ENCODE results near the gene NME2.

Gene NME2

GRCh38 chr17:51142597-51142996, 23.6 kb upstream of the NME2 start:
- Mint-ChIP-seq H3K9me3 (no peaks in the 10 kb centered on the region), H3K4me1 (peaks cover 7% of the 10 kb centered on the region), H3K4me3 (no peak overlapping the region), H3K36me3 (no peaks in the 10 kb centered on the region), H3K27me3 (no peaks in the 10 kb centered on the region), H3K27ac (no peak overlapping the region)

- Mint-ChIP-seq H3K4me1 (peaks cover 7% of the 10 kb centered on the region), H3K36me3 (no peaks in the 10 kb centered on the region), H3K27me3 (no peaks in the 10 kb centered on the region), H3K9me3 (no peaks in the 10 kb centered on the region), H3K4me3 (no peak overlapping the region), H3K27ac (no peak overlapping the region)
These were observed 21.8 kb upstream of the NME2 start for GRCh38 chr17:51144266-51145022.

- no peak overlapping the region for H3K27ac Mint-ChIP-seq
- H3K27me3 Mint-ChIP-seq, result no peaks in the 10 kb centered on the region
- H3K9me3 Mint-ChIP-seq, result no peaks in the 10 kb centered on the region
- peaks cover 7% of the 10 kb centered on the region for H3K4me1 Mint-ChIP-seq
- H3K36me3 Mint-ChIP-seq, result no peaks in the 10 kb centered on the region
- no peak overlapping the region for H3K4me3 Mint-ChIP-seq
These were observed 18.6 kb upstream of the NME2 start for GRCh38 chr17:51147650-51148049.

GRCh38 chr17:51149163-51149562, 17.0 kb upstream of the NME2 start:
- Mint-ChIP-seq H3K27me3 (no peaks in the 10 kb centered on the region), H3K9me3 (no peaks in the 10 kb centered on the region), H3K27ac (no peak overlapping the region), H3K4me1 (peaks cover 7% of the 10 kb centered on the region), H3K36me3 (no peaks in the 10 kb centered on the region), H3K4me3 (no peak overlapping the region)

- H3K27ac Mint-ChIP-seq, result peak overlapping the region; percentile 3
- no peaks in the 10 kb centered on the region for H3K36me3 Mint-ChIP-seq
- no peak overlapping the region for H3K4me3 Mint-ChIP-seq
- no peaks in the 10 kb centered on the region for H3K27me3 Mint-ChIP-seq
- no peaks in the 10 kb centered on the region for H3K9me3 Mint-ChIP-seq
- H3K4me1 Mint-ChIP-seq, result peaks cover 21% of the 10 kb centered on the region
These were observed 15.3 kb upstream of the NME2 start for GRCh38 chr17:51150932-51151331.

- H3K4me1 Mint-ChIP-seq, result peaks cover 22% of the 10 kb centered on the region
- H3K9me3 Mint-ChIP-seq, result no peaks in the 10 kb centered on the region
- no peak overlapping the region for H3K4me3 Mint-ChIP-seq
- no peaks in the 10 kb centered on the region for H3K27me3 Mint-ChIP-seq
- no peak overlapping the region for H3K27ac Mint-ChIP-seq
- H3K36me3 Mint-ChIP-seq, result peaks cover 5% of the 10 kb centered on the region
These were observed 13.4 kb upstream of the NME2 start for GRCh38 chr17:51152766-51153209.

GRCh38 chr17:51153210-51154072, 12.8 kb upstream of the NME2 start, which contains the start of gene NME1:
Gene NME1, plus strand, starts transcription at chr17:51153559. Its CDS starts 2,096 bp downstream, at chr17:51155655.
- H3K36me3 Mint-ChIP-seq, result peaks cover 5% of the 10 kb centered on the region
- H3K9me3 Mint-ChIP-seq, result no peaks in the 10 kb centered on the region
- peaks cover 22% of the 10 kb centered on the region for H3K4me1 Mint-ChIP-seq
- no peaks in the 10 kb centered on the region for H3K27me3 Mint-ChIP-seq
- H3K4me3 Mint-ChIP-seq, result no peak within 1 kb of the TSS
- no peak within 1 kb of the TSS for H3K27ac Mint-ChIP-seq

GRCh38 chr17:51154176-51154575, 12.0 kb upstream of the NME2 start:
- peaks cover 7% of the 10 kb centered on the region for H3K36me3 Mint-ChIP-seq
- H3K4me1 Mint-ChIP-seq, result peaks cover 25% of the 10 kb centered on the region
- no peaks in the 10 kb centered on the region for H3K9me3 Mint-ChIP-seq
- H3K27me3 Mint-ChIP-seq, result no peaks in the 10 kb centered on the region
- no peak overlapping the region for H3K27ac Mint-ChIP-seq
- no peak overlapping the region for H3K4me3 Mint-ChIP-seq

- Mint-ChIP-seq H3K4me3 (no peak overlapping the region), H3K36me3 (peaks cover 13% of the 10 kb centered on the region), H3K4me1 (peaks cover 25% of the 10 kb centered on the region), H3K9me3 (no peaks in the 10 kb centered on the region), H3K27me3 (no peaks in the 10 kb centered on the region), H3K27ac (no peak overlapping the region)
These were observed 10.8 kb upstream of the NME2 start for GRCh38 chr17:51155416-51155815.

- Mint-ChIP-seq H3K9me3 (no peaks in the 10 kb centered on the region), H3K27me3 (no peaks in the 10 kb centered on the region), H3K4me3 (no peak overlapping the region), H3K27ac (no peak overlapping the region), H3K36me3 (peaks cover 17% of the 10 kb centered on the region), H3K4me1 (peaks cover 24% of the 10 kb centered on the region)
These were observed 6.6 kb upstream of the NME2 start for GRCh38 chr17:51159604-51160003.

- Mint-ChIP-seq H3K27ac (peak overlapping the region; percentile 5), H3K9me3 (no peaks in the 10 kb centered on the region), H3K36me3 (peaks cover 23% of the 10 kb centered on the region), H3K4me1 (peaks cover 23% of the 10 kb centered on the region), H3K4me3 (no peak overlapping the region), H3K27me3 (no peaks in the 10 kb centered on the region)
These were observed 4.7 kb upstream of the NME2 start for GRCh38 chr17:51161541-51161940.

GRCh38 chr17:51164911-51165679, 1.1 kb upstream of the NME2 start:
- peaks cover 35% of the 10 kb centered on the region for H3K4me1 Mint-ChIP-seq
- H3K27ac Mint-ChIP-seq, result peak overlapping the region; percentile 100
- no peaks in the 10 kb centered on the region for H3K27me3 Mint-ChIP-seq
- H3K9me3 Mint-ChIP-seq, result no peaks in the 10 kb centered on the region
- peak overlapping the region; percentile 90 for H3K4me3 Mint-ChIP-seq
- H3K36me3 Mint-ChIP-seq, result peaks cover 24% of the 10 kb centered on the region

GRCh38 chr17:51165680-51166197, 472 bp upstream of the NME2 start:
- Mint-ChIP-seq H3K4me1 (peaks cover 35% of the 10 kb centered on the region), H3K27me3 (no peaks in the 10 kb centered on the region), H3K4me3 (peak overlapping the region; percentile 90), H3K36me3 (peaks cover 23% of the 10 kb centered on the region), H3K9me3 (no peaks in the 10 kb centered on the region), H3K27ac (peak overlapping the region; percentile 100)

GRCh38 chr17:51166987-51167931, 1.0 kb downstream of the NME2 start:
- H3K27ac Mint-ChIP-seq, result peak overlapping the region; percentile 93
- peak overlapping the region; percentile 94 for H3K4me3 Mint-ChIP-seq
- peaks cover 23% of the 10 kb centered on the region for H3K36me3 Mint-ChIP-seq
- peaks cover 40% of the 10 kb centered on the region for H3K4me1 Mint-ChIP-seq
- no peaks in the 10 kb centered on the region for H3K27me3 Mint-ChIP-seq
- H3K9me3 Mint-ChIP-seq, result no peaks in the 10 kb centered on the region

Data from activated naive CD4-positive, alpha-beta T cell treated with anti-CD3 and anti-CD28 coated beads, Interleukin-2, amount 50 U/mL, for 24 hours (primary cell).